ENCODE data around the gene RCAN2.
A peak's percentile ranks its signal among the peaks of the same experiment; 100 is the strongest.

The RCAN2 gene

GRCh38 chr6:46291275-46291633 lies 200.0 kb downstream of the RCAN2 start:
- DNase-seq (ENCODE audit: low spot score), result no peak

- no peak for DNase-seq (ENCODE audit: low spot score)
Observed at GRCh38 chr6:46290421-46291274, 200.6 kb downstream of the RCAN2 start.

GRCh38 chr6:46289898-46290297 lies 201.4 kb downstream of the RCAN2 start:
- DNase-seq (ENCODE audit: low spot score), result no peak

- no peak for DNase-seq (ENCODE audit: low spot score)
Observed at GRCh38 chr6:46288835-46289234, 202.4 kb downstream of the RCAN2 start.

- DNase-seq (ENCODE audit: low spot score), result no peak
Observed at GRCh38 chr6:46287681-46288080, 203.6 kb downstream of the RCAN2 start.

- no peak for DNase-seq (ENCODE audit: low spot score)
Observed at GRCh38 chr6:46287043-46287442, 204.2 kb downstream of the RCAN2 start.

- DNase-seq (ENCODE audit: low spot score), result no peak
Observed at GRCh38 chr6:46284475-46284874, 206.8 kb downstream of the RCAN2 start.

GRCh38 chr6:46281110-46281509 lies 210.1 kb downstream of the RCAN2 start:
- DNase-seq (ENCODE audit: low spot score), result no peak

- DNase-seq (ENCODE audit: low spot score), result no peak
Observed at GRCh38 chr6:46279874-46280273, 211.4 kb downstream of the RCAN2 start.

GRCh38 chr6:46276576-46277142 lies 214.6 kb downstream of the RCAN2 start:
- DNase-seq (ENCODE audit: low spot score), result peak; percentile 86

- DNase-seq (ENCODE audit: low spot score), result no peak
Observed at GRCh38 chr6:46274502-46274901, 216.7 kb downstream of the RCAN2 start.

GRCh38 chr6:46273911-46274310 lies 217.3 kb downstream of the RCAN2 start:
- DNase-seq (ENCODE audit: low spot score), result no peak

- DNase-seq (ENCODE audit: low spot score), result no peak
Observed at GRCh38 chr6:46271728-46272127, 219.5 kb downstream of the RCAN2 start.

- no peak for DNase-seq (ENCODE audit: low spot score)
Observed at GRCh38 chr6:46271107-46271506, 220.1 kb downstream of the RCAN2 start.

GRCh38 chr6:46270336-46270735 lies 220.9 kb downstream of the RCAN2 start:
- no peak for DNase-seq (ENCODE audit: low spot score)

- peak; percentile 77 for DNase-seq (ENCODE audit: low spot score)
Observed at GRCh38 chr6:46269447-46270229, 221.6 kb downstream of the RCAN2 start.

GRCh38 chr6:46267515-46267914 lies 223.7 kb downstream of the RCAN2 start:
- DNase-seq (ENCODE audit: low spot score), result no peak

- no peak for DNase-seq (ENCODE audit: low spot score)
Observed at GRCh38 chr6:46265373-46265772, 225.9 kb downstream of the RCAN2 start.

GRCh38 chr6:46263707-46264086 lies 227.6 kb downstream of the RCAN2 start:
- DNase-seq (ENCODE audit: low spot score), result no peak

- DNase-seq (ENCODE audit: low spot score), result no peak
Observed at GRCh38 chr6:46262928-46263706, 228.1 kb downstream of the RCAN2 start.

GRCh38 chr6:46258249-46258648 lies 233.0 kb downstream of the RCAN2 start:
- DNase-seq (ENCODE audit: low spot score), result no peak

GRCh38 chr6:46255528-46255927 lies 235.7 kb downstream of the RCAN2 start:
- DNase-seq (ENCODE audit: low spot score), result no peak
